Uterus (tissue), 4 donors: Measurements from ENCODE around the gene OSCP1. TPM values are rescaled to one million over a fixed set of nuclear protein-coding genes. Genes with fewer than 3 reads are reported as not detected.

Source experiments
- DNase-seq, 2 donors: peaks; one replicate each; pipeline ENCODE4 v3.0.0-alpha.2; 2019 to 2020
- H3K27ac ChIP-seq, 2 donors: fragments of 200-600 bp; sonication (generic); 1 replicate in 1 of 2; 2 replicates in 1 of 2; pipeline ENCODE4 v1.5.1; 2016 to 2018
- H3K27me3 ChIP-seq, 2 donors: fragments of 200-600 bp; sonication (generic); one replicate each; pipeline ENCODE4 v1.5.1; 2018 to 2019; ENCODE audit warnings: control low read depth in 1 of 2
- H3K36me3 ChIP-seq, 2 donors: fragments of 200-600 bp; sonication (generic); one replicate each; pipeline ENCODE4 v1.5.1; 2019; ENCODE audit warnings: control low read depth in 1 of 2
- H3K4me1 ChIP-seq, 2 donors: fragments of 200-600 bp; sonication (generic); one replicate each; pipeline ENCODE4 v1.5.1; 2018 to 2019; ENCODE audit warnings: control low read depth in 1 of 2
- H3K4me3 ChIP-seq, 2 donors: fragments of 200-600 bp; sonication (generic); 1 replicate in 1 of 2; 2 replicates in 1 of 2; pipeline ENCODE4 v1.5.1; 2018 to 2019; ENCODE audit warnings: mild to moderate bottlenecking in 1 of 2
- H3K9me3 ChIP-seq, 2 donors: fragments of 200-600 bp; sonication (generic); one replicate each; pipeline ENCODE4 v1.5.1; 2019; ENCODE audit warnings: control low read depth in 1 of 2
- POLR2A ChIP-seq, 2 donors: fragments of 450-650 bp; IDR thresholded peaks; one replicate each; pipeline ENCODE4 v1.6.1; 2016; ENCODE audit warnings: antibody characterized with exemption in 2 of 2, mild to moderate bottlenecking in 1 of 2, moderate library complexity in 1 of 2
- intact Hi-C: fragments of 100-400 bp; cut with DNase I; formaldehyde crosslinking; loops from one replicate; pipeline ENCODE4 v1.15.1; 2023; ENCODE audit warnings: low total_unique reads
- total RNA-seq, 4 donors: library from RNA; depleted of rRNA in 3 of 4; stranded (reverse); fragments of >200 nt in 3 of 4; gene quantifications; one replicate each; pipeline versions ENCODE4 v1.1.0 to v1.2.4, GENCODE V29; 2014 to 2023
- TF ChIP-seq, protein P1 (sequence below), 4 experiments: fragments of 200-600 bp in 2 of 4; fragments of 450-650 bp in 2 of 4; sonication (generic) in 2 of 4; IDR thresholded peaks; one replicate each; pipeline ENCODE4 v1.5.1; 2016 to 2019; ENCODE audit warnings: antibody characterized with exemption in 4 of 4, mild to moderate bottlenecking in 2 of 4, moderate library complexity in 1 of 4
- donor health status: DM: yes; HTN: yes; CAD: no.

Gene OSCP1
- total RNA-seq, 4 donors from 2014 or later: 2.4 to 22.4 (median 12.0) TPM

DNA sequence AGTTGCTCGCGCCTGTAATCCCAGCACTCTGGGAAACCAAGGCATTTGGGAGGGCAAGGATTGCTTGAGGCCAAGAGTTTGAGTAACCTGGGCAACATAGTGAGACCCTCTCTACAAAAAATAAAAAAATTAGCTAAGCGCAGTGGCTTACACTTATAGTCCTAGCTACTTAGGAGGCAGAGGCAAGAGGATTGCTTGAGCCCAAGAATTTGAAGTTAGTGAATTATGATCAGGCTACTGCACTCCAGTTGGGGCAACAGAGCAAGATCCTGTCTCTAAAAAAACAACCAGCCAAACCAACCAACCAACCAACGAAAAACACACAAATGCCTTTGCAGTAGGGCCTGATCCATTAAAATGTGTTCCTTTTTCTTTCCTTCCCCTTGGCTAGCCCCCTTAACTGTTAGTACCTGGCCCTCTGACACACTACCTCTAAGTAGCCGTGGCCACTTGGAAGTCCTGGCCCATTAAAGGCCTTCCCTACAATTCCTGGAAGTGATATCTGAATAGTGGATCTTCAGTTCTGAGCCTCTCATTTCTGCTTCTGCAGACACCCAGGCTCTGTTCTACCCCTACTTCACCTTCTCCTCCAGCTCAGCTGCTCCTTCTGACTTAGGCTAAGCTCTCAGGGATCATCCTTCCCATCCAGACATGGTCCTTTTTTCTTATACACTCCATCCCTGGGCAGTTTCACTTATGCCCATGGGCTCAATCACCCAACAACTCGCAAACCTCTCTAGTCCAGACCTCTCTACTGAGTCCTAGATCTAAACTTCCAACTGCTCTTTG, 3.5 kb upstream of the OSCP1 start:
- Histone ChIP-seq H3K36me3 (no peaks in the 10 kb centered on the region), H3K27me3 (no peaks in the 10 kb centered on the region), H3K4me3 (no peak overlapping the region), H3K9me3 (no peaks in the 10 kb centered on the region), H3K4me1 (peaks cover 0 to 3% of the 10 kb centered on the region in 2 donors), H3K27ac (no peak overlapping the region)
- TF ChIP-seq, protein P1, sequence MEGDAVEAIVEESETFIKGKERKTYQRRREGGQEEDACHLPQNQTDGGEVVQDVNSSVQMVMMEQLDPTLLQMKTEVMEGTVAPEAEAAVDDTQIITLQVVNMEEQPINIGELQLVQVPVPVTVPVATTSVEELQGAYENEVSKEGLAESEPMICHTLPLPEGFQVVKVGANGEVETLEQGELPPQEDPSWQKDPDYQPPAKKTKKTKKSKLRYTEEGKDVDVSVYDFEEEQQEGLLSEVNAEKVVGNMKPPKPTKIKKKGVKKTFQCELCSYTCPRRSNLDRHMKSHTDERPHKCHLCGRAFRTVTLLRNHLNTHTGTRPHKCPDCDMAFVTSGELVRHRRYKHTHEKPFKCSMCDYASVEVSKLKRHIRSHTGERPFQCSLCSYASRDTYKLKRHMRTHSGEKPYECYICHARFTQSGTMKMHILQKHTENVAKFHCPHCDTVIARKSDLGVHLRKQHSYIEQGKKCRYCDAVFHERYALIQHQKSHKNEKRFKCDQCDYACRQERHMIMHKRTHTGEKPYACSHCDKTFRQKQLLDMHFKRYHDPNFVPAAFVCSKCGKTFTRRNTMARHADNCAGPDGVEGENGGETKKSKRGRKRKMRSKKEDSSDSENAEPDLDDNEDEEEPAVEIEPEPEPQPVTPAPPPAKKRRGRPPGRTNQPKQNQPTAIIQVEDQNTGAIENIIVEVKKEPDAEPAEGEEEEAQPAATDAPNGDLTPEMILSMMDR (IDR thresholded peaks at IDR 0.05): no peak
- TF ChIP-seq POLR2A (IDR thresholded peaks at IDR 0.05): no peak
- intact Hi-C loops: no loop called here
- DNase-seq: no peak

DNA sequence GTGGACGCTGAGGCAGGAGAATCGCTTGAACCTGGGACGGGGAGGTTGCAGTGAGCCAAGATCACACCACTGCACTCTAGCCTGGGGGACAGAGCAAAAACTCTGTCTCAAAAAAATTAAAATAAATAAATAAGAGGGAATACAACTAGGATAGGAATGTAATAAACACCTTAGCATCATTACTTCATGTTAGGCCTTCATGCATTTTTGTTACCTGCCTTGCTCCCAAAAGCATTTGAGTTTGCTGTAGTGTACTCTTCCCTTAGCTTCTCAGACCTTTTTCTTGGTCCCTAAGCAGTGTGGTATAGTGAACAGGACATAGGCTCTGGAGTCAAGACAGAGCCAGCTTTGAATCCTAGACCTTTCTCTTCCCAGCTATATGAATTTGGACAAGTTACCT, 2.8 kb upstream of the OSCP1 start:
- no peak for DNase-seq
- intact Hi-C loops: no loop called here
- Histone ChIP-seq H3K9me3 (no peaks in the 10 kb centered on the region), H3K36me3 (no peaks in the 10 kb centered on the region), H3K4me1 (peaks cover 0 to 3% of the 10 kb centered on the region in 2 donors), H3K4me3 (no peak overlapping the region), H3K27ac (no peak overlapping the region), H3K27me3 (no peaks in the 10 kb centered on the region)
- TF ChIP-seq, protein P1 (IDR thresholded peaks at IDR 0.05): no peak
- TF ChIP-seq POLR2A (IDR thresholded peaks at IDR 0.05): no peak

DNA sequence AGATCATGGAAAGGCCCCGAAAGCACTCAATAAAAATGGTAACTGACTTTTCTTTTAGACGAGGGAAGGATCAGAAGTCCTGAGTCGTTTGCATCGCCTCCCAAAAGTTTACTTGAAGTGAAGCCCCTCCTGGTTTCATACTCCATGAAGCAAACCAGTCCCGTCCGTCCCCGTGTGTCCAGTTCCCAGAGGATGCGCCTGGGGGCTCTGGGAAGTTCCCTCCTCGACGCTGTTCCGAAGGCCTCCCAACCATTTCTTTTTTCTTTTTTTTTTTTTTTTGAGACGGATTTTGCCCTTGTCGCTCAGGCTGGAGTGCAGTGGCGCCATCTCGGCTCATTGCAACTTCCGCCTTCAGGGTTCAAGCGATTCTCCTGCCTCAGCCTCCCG, 661 bp upstream of the OSCP1 start:
- Histone ChIP-seq H3K9me3 (no peaks in the 10 kb centered on the region), H3K27ac (peak overlapping the region; percentile 96 to 97), H3K4me3 (peak overlapping the region; percentile 63 to 66), H3K36me3 (no peaks in the 10 kb centered on the region), H3K27me3 (no peaks in the 10 kb centered on the region), H3K4me1 (peaks cover 0 to 3% of the 10 kb centered on the region in 2 donors)
- no peak for TF ChIP-seq POLR2A (IDR thresholded peaks at IDR 0.05)
- TF ChIP-seq, protein P1 (IDR thresholded peaks at IDR 0.05): no peak
- intact Hi-C loops: no loop called here
- no peak for DNase-seq

DNA sequence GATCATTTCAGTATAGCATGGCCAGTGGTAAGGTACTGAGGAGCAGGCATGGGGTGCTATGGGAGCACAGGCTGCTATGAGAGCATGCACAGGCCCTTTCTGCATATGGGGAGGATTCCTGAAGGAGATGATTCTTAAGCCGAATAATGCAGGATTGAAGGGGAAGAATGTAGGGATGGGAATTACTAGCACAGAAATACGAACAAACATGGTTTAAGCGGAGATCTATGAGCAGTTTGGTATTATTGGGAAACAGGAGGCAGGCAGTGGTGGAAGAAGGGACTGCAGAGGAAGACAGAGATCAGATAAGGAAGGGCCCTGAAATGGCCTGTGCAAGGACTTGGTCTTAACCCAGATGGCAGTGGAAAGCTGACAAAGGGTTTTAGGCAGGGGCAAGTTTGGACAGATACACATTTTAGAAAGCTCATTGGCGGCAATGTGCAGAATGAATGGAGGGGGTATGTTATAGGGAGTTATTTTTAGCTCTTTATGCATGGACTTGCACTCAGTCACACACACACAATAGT, 1.7 kb downstream of the OSCP1 start:
- TF ChIP-seq, protein P1 (IDR thresholded peaks at IDR 0.05): no peak
- TF ChIP-seq POLR2A (IDR thresholded peaks at IDR 0.05): no peak
- Histone ChIP-seq H3K27me3 (no peaks in the 10 kb centered on the region), H3K9me3 (no peaks in the 10 kb centered on the region), H3K4me3 (no peak overlapping the region), H3K36me3 (no peaks in the 10 kb centered on the region), H3K27ac (no peak overlapping the region), H3K4me1 (peaks cover 0 to 3% of the 10 kb centered on the region in 2 donors)
- DNase-seq: no peak
- intact Hi-C loops: no loop called here

DNA sequence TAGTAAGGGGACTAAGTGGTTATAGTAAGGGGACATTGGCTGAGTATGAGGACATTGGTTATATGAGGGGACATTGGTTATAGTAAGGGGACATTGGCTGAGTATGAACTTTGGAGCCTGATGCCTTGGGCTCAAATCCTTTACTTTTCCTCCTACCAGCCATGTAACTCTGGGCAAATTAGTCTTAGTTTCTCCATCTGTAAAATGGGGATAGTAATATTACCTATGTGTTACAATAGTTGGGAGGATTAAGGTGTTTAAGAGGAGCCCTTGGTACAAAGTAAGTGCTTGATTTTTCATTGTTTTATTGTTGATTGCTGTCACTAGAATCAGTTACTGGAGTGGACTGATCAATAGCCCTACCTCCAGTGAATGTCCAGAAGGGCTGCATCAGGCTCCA, 2.8 kb downstream of the OSCP1 start:
- no peak for TF ChIP-seq POLR2A (IDR thresholded peaks at IDR 0.05)
- TF ChIP-seq, protein P1 (IDR thresholded peaks at IDR 0.05): no peak
- Histone ChIP-seq H3K4me3 (no peak overlapping the region), H3K36me3 (no peaks in the 10 kb centered on the region), H3K27me3 (no peaks in the 10 kb centered on the region), H3K9me3 (no peaks in the 10 kb centered on the region), H3K27ac (no peak overlapping the region), H3K4me1 (peaks cover 0 to 3% of the 10 kb centered on the region in 2 donors)
- intact Hi-C loops: no loop called here
- DNase-seq: no peak
